HepG2 (cell line): ENCODE data around the gene NAPB. TPM values are rescaled to one million over a fixed set of nuclear protein-coding genes. Genes with fewer than 3 reads are reported as not detected.

Source experiments
- EED ChIP-seq: sonication (generic); formaldehyde crosslinking; IDR thresholded peaks from 2 replicates; pipeline ENCODE4 v1.5.0; 2020; ENCODE audit warnings: mild to moderate bottlenecking, missing genetic modification reagents
- ESRRA ChIP-seq: sonication (generic); formaldehyde crosslinking; IDR thresholded peaks from 2 replicates; pipeline ENCODE4 v1.5.1; 2020; ENCODE audit warnings: mild to moderate bottlenecking, low read depth, missing genetic modification reagents
- IRF2 ChIP-seq: IDR thresholded peaks from 2 replicates; pipeline ENCODE4 v1.6.1; 2018; ENCODE audit warnings: missing genetic modification reagents, missing compliant biosample characterization
- KLF12 ChIP-seq: sonication (generic); formaldehyde crosslinking; IDR thresholded peaks from 2 replicates; pipeline ENCODE4 v1.4.0; 2020; ENCODE audit warnings: missing genetic modification reagents, borderline replicate concordance
- MTERF4 ChIP-seq: sonication (generic); formaldehyde crosslinking; IDR thresholded peaks from 2 replicates; pipeline ENCODE4 v1.8.0; 2023; ENCODE audit warnings: mild to moderate bottlenecking, missing genetic modification reagents
- NCOA5 ChIP-seq: sonication (generic); formaldehyde crosslinking; IDR thresholded peaks from 2 replicates; pipeline ENCODE4 v1.4.0; 2020; ENCODE audit warnings: missing genetic modification reagents
- SNAPC5 ChIP-seq: sonication (generic); formaldehyde crosslinking; IDR thresholded peaks from 2 replicates; pipeline ENCODE4 v1.8.1; 2023; ENCODE audit warnings: mild to moderate bottlenecking, missing genetic modification reagents, borderline replicate concordance
- ZNF20 ChIP-seq: sonication (generic); formaldehyde crosslinking; IDR thresholded peaks from 2 replicates; pipeline ENCODE4 v1.4.0; 2020; ENCODE audit warnings: mild to moderate bottlenecking, moderate library complexity, missing genetic modification reagents
- ZNF3 ChIP-seq: IDR thresholded peaks from 2 replicates; pipeline ENCODE4 v1.7.0; 2017; ENCODE audit warnings: inconsistent platforms
- ZNF335 ChIP-seq: sonication (generic); formaldehyde crosslinking; IDR thresholded peaks from 2 replicates; pipeline ENCODE4 v1.4.0; 2020; ENCODE audit warnings: missing genetic modification reagents
- ZNF34 ChIP-seq: sonication (generic); formaldehyde crosslinking; IDR thresholded peaks from 2 replicates; pipeline ENCODE4 v1.4.0; 2020; ENCODE audit warnings: mild to moderate bottlenecking, missing genetic modification reagents, borderline replicate concordance
- ZNF609 ChIP-seq: sonication (generic); formaldehyde crosslinking; IDR thresholded peaks from 2 replicates; pipeline ENCODE4 v1.4.0; 2020; ENCODE audit warnings: mild to moderate bottlenecking, missing genetic modification reagents, borderline replicate concordance
- polyA plus RNA-seq, 8 experiments: library from polyadenylated mRNA; depleted of rRNA in 3 of 8; stranded (reverse) in 7 of 8; unstranded in 1 of 8; fragments of >200 nt; fragmentation: Illumina TruSeq in 4 of 8; extraction: Trizol in 4 of 8; gene quantifications; 2 replicates each; pipeline versions ENCODE4 v1.2.1 to v1.2.3, GENCODE V29; 2011 to 2016; ENCODE audit warnings: low read depth in 4 of 8, missing spikeins in 1 of 8, mixed read lengths in 1 of 8; ENCODE audit not compliant: insufficient read depth in 1 of 8
- total RNA-seq, 5 experiments: library from RNA; depleted of rRNA; stranded (reverse); fragments of >200 nt; fragmentation: Illumina TruSeq; extraction: Trizol; gene quantifications; 2 replicates each; pipeline ENCODE4 v1.2.3, GENCODE V29; 2016; ENCODE audit warnings: low read depth in 1 of 5
- TF ChIP-seq, protein P1 (sequence below): sonication (generic); formaldehyde crosslinking; conservative IDR thresholded peaks from 2 replicates; pipeline ENCODE4 v1.8.0; 2022; ENCODE audit warnings: mild to moderate bottlenecking, moderate library complexity, missing genetic modification reagents
- TF ChIP-seq, protein P2 (sequence below): sonication (generic); formaldehyde crosslinking; IDR thresholded peaks from 2 replicates; pipeline ENCODE4 v1.5.0; 2020; ENCODE audit warnings: mild to moderate bottlenecking, missing genetic modification reagents, borderline replicate concordance

Gene NAPB
- total and polyA plus RNA-seq, 2 of the 13 experiments (the other 11 are each of a cell fraction or from before 2014, with no cell fraction given): 15.2 to 16.1 TPM

DNA sequence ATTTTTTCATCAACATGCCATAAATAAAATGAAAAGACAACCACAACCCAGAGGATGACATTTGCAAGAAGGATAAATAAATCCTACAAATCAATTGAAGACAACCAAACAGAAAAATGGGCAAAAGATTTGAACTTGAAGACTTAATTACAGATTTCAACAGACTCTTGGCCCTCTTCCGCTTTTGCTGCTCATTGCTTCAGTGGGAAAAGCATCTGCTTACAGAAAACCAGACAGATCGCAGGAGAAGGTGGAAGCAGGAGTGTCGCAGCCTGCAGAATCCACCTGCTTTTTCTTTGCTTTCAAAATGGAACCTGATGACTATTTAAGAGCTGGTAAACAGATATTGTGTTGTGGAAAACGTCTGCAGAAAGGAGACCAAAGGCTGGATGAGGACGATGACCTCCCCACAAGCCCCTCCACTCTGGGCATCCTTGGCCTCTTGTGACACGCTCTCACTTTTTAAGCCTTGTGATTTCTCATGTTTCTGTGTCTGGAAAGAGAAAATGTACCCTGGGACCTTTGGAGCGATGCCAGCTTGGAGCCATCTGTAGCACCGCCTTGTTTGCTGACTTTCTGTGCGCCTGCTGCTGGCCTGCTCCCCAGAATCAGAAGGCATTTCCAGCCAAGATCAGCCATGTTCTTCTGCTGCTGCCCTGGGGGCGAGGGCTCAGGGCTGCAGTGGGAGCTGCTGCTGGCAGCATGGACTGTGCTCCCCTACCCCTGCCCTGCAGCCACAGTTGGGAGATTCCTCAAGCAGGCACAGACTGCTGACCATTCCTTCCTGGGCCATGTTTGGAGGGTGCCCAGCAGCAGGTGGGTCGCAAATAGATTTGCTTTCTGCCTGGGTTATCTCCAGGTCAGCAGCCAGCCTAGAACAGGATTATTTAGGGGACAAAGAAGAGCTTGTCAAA, 14.6 kb upstream of the NAPB start (continued):
- no peak for TF ChIP-seq ESRRA (CRISPR knock-in tag)
- TF ChIP-seq, protein P1, sequence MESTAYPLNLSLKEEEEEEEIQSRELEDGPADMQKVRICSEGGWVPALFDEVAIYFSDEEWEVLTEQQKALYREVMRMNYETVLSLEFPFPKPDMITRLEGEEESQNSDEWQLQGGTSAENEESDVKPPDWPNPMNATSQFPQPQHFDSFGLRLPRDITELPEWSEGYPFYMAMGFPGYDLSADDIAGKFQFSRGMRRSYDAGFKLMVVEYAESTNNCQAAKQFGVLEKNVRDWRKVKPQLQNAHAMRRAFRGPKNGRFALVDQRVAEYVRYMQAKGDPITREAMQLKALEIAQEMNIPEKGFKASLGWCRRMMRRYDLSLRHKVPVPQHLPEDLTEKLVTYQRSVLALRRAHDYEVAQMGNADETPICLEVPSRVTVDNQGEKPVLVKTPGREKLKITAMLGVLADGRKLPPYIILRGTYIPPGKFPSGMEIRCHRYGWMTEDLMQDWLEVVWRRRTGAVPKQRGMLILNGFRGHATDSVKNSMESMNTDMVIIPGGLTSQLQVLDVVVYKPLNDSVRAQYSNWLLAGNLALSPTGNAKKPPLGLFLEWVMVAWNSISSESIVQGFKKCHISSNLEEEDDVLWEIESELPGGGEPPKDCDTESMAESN: no peak
- no peak for TF ChIP-seq SNAPC5 (CRISPR knock-in tag)
- TF ChIP-seq, protein P2, sequence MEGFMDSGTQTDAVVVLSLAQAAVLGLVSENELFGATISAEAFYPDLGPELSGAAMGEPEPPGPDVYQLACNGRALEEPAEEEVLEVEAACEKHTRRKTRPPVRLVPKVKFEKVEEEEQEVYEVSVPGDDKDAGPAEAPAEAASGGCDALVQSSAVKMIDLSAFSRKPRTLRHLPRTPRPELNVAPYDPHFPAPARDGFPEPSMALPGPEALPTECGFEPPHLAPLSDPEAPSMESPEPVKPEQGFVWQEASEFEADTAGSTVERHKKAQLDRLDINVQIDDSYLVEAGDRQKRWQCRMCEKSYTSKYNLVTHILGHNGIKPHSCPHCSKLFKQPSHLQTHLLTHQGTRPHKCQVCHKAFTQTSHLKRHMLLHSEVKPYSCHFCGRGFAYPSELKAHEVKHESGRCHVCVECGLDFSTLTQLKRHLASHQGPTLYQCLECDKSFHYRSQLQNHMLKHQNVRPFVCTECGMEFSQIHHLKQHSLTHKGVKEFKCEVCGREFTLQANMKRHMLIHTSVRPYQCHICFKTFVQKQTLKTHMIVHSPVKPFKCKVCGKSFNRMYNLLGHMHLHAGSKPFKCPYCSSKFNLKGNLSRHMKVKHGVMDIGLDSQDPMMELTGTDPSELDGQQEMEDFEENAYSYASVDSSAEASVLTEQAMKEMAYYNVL (CRISPR knock-in tag): peak; percentile 36; the same call in 1 of the 2 replicates
- TF ChIP-seq MTERF4: no peak
- no peak for TF ChIP-seq ZNF609 (CRISPR knock-in tag)
- TF ChIP-seq ZNF335 (CRISPR knock-in tag): 0 out of 2 replicates have a peak, but pooled peaks have one; percentile 51
- no peak for TF ChIP-seq ZNF20 (CRISPR knock-in tag)
- TF ChIP-seq IRF2 (CRISPR knock-in tag): no peak
- no peak for TF ChIP-seq ZNF34 (CRISPR knock-in tag)
- TF ChIP-seq ZNF3 (CRISPR knock-in tag): peak; percentile 62; the same call in 1 of the 2 replicates
- TF ChIP-seq EED (CRISPR knock-in tag): no peak
- peak; percentile 65; the same call in 1 of the 2 replicates for TF ChIP-seq KLF12 (CRISPR knock-in tag)
- no peak for TF ChIP-seq NCOA5 (CRISPR knock-in tag)
